ENCODE data around the gene PDHX.

Gene PDHX

DNA sequence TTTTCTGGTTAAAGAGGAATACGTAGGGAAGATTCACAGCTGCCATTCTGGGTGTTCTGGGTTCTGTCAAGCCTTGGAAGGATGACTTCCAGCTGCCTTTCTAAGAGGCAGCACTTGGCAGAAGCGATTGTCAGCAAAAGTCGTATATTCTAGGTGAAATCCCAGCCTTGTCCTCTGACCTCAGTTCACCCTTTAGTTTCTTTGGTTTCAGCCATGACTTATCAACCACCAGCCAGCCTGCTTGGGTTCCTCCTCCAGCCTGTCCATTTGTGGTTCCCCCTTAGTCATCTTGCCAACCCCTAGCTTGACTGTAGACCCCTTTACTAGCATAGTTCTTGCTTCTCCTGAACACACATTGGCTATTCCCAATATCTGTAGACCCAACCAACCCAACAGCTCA lies 120.2 kb downstream of the PDHX start:
- Histone ChIP-seq H3K4me1 (ENCODE audit: control insufficient read depth, insufficient read depth, low read length) (no peaks in the 10 kb centered on the region), H3K4me3 (ENCODE audit: low read length) (no peak overlapping the region), H3K36me3 (ENCODE audit: control insufficient read depth, insufficient read depth, low read length) (no peaks in the 10 kb centered on the region), H3K9me3 (ENCODE audit: control insufficient read depth, low read length) (no peaks in the 10 kb centered on the region), H3K27me3 (ENCODE audit: control insufficient read depth, insufficient read depth, low read length) (no peaks in the 10 kb centered on the region), H3K9ac (ENCODE audit: low read length) (no peak overlapping the region)

DNA sequence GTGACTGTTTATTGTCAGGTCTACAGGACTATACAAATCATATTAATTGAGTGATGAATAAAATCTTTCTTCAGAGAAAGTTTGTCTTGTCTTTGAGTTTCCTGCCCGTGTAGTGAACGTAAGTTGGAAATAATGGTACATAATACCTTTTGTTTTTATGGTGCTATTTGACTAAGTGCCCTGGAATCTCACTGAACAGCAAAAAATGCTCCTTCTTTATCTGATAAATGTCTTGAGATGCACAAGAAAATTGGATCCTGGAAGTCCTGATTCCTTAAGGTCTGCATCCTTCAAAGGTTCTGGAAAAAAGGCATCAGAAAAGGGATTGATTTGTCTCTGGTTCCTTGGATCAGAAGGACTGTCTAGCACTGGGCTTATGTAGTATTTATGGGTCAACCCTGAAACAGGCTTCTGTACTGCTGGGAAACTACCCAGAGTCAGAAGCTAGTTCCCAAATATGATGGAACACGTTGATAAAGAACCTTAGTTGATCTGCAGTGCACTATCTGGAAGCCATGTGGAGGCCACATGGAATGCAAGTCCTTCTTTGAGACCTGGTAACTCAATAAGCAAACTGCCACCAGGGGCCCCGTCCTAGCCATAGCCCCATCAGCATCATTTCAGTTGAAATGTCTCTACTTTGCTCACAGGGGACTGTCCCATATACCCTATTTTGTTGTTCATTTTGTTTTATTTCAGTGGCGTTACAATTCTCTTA lies 122.0 kb downstream of the PDHX start:
- Histone ChIP-seq H3K4me1 (ENCODE audit: control insufficient read depth, insufficient read depth, low read length) (no peaks in the 10 kb centered on the region), H3K36me3 (ENCODE audit: control insufficient read depth, insufficient read depth, low read length) (no peaks in the 10 kb centered on the region), H3K9ac (ENCODE audit: low read length) (no peak overlapping the region), H3K4me3 (ENCODE audit: low read length) (no peak overlapping the region), H3K9me3 (ENCODE audit: control insufficient read depth, low read length) (no peaks in the 10 kb centered on the region), H3K27me3 (ENCODE audit: control insufficient read depth, insufficient read depth, low read length) (no peaks in the 10 kb centered on the region)

DNA sequence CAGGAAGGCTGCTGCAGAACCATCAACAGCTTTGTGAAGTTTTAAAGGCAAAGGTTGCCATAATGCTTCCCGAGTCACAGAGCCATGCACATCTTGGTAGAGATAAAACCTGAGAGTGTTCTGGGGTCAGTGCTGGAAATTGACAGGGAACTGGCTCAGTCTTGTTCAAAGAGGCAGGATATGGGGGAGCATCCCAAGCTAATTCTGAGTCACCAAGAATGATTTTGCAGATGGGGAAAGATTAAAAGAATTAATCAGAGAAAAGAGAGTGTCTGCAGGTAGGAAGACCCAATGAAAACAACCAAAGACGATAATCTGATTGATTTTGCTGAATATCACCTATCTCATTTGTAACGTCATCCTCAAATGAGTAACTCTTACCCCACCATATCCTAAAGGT lies 122.7 kb downstream of the PDHX start:
- no peak overlapping the region for H3K4me3 ChIP-seq (ENCODE audit: low read length)
- no peaks in the 10 kb centered on the region for H3K27me3 ChIP-seq (ENCODE audit: control insufficient read depth, insufficient read depth, low read length)
- no peaks in the 10 kb centered on the region for H3K9me3 ChIP-seq (ENCODE audit: control insufficient read depth, low read length)
- H3K4me1 ChIP-seq (ENCODE audit: control insufficient read depth, insufficient read depth, low read length) = no peaks in the 10 kb centered on the region
- no peak overlapping the region for H3K9ac ChIP-seq (ENCODE audit: low read length)
- no peaks in the 10 kb centered on the region for H3K36me3 ChIP-seq (ENCODE audit: control insufficient read depth, insufficient read depth, low read length)

DNA sequence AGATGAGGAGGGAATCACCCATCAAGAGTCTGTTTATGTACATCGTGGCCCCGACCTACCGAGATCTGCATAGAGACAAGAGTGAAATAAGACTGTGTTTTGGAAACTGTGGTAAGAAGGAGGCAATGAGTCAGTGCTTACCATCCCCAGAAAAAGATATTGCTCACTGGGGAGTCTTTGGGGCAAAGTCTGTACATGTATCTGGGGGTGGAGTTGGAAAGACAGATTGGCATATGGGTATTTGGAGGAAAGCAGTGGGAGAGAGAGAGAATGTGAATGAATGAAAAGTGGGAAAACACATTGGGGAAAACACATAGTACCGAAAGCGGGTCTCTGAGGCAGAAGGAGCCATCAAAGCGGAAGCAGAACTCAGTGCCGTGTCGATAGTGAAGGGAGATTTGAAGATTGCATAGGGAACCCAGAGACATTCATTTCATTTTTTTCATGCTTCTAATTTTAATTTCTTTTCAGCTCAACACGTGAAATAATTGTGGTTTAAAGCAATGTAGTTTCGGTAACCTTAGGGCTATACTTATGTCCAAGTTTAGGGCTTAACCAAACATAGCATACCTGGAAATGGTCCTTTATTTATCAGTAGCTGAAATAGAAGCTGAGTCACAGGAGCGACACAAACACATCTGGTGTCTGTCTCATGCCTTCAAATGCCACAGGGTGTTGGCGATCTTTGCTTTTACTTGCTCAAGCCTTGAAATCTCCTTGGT lies 124.0 kb downstream of the PDHX start:
- Histone ChIP-seq H3K4me1 (ENCODE audit: control insufficient read depth, insufficient read depth, low read length) (no peaks in the 10 kb centered on the region), H3K9ac (ENCODE audit: low read length) (no peak overlapping the region), H3K36me3 (ENCODE audit: control insufficient read depth, insufficient read depth, low read length) (no peaks in the 10 kb centered on the region), H3K27me3 (ENCODE audit: control insufficient read depth, insufficient read depth, low read length) (no peaks in the 10 kb centered on the region), H3K4me3 (ENCODE audit: low read length) (no peak overlapping the region), H3K9me3 (ENCODE audit: control insufficient read depth, low read length) (no peaks in the 10 kb centered on the region)

DNA sequence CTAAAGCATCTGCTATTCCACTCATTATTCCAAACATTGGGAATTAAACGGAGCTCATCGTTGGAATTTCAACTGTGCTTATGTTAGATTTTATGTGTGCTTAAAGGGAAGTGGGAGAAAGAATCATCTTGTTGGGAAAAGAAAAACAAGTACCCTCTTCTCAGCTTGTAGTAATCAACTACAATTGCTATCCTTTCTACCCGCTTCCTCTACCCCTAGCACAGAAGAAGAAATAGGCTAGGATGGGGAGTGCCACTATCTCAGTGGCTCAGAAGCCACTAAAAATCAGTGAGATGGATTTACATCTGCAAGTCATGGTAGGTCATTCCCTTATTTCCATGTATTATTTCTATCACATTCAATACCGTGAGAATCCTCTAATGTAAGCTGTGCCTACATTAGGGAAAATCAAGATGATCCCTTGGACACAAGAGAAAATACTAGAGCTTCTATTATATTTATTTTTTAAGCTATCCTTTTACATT lies 124.7 kb downstream of the PDHX start:
- no peak overlapping the region for H3K4me3 ChIP-seq (ENCODE audit: low read length)

DNA sequence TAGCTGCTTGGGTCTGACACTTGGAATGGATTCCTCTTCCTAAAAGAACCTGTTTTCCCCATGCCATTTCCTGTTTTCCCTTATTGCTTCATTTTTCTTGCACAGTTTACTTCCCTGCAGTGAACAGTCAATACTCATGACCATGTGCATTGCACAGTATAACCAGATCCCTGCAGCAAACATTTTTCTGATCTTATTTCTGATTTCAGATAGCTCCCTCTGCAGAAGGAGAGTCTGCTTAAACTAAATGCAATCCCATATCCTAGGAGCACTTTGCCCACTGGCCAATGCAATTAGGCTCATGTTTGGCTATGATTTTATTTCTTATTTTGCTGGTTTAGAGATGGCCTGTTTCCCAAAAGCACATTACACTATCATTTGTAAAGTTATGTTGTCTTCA lies 125.8 kb downstream of the PDHX start:
- Histone ChIP-seq H3K4me3 (ENCODE audit: low read length) (no peak overlapping the region), H3K4me1 (ENCODE audit: control insufficient read depth, insufficient read depth, low read length) (no peaks in the 10 kb centered on the region), H3K9ac (ENCODE audit: low read length) (no peak overlapping the region), H3K9me3 (ENCODE audit: control insufficient read depth, low read length) (no peaks in the 10 kb centered on the region), H3K27me3 (ENCODE audit: control insufficient read depth, insufficient read depth, low read length) (no peaks in the 10 kb centered on the region), H3K36me3 (ENCODE audit: control insufficient read depth, insufficient read depth, low read length) (no peaks in the 10 kb centered on the region)

More for the DNA sequence above, 124.7 kb downstream of the PDHX start:
- Histone ChIP-seq H3K9ac (ENCODE audit: low read length) (no peak overlapping the region), H3K9me3 (ENCODE audit: control insufficient read depth, low read length) (no peaks in the 10 kb centered on the region), H3K27me3 (ENCODE audit: control insufficient read depth, insufficient read depth, low read length) (no peaks in the 10 kb centered on the region), H3K4me1 (ENCODE audit: control insufficient read depth, insufficient read depth, low read length) (no peaks in the 10 kb centered on the region), H3K36me3 (ENCODE audit: control insufficient read depth, insufficient read depth, low read length) (no peaks in the 10 kb centered on the region)

DNA sequence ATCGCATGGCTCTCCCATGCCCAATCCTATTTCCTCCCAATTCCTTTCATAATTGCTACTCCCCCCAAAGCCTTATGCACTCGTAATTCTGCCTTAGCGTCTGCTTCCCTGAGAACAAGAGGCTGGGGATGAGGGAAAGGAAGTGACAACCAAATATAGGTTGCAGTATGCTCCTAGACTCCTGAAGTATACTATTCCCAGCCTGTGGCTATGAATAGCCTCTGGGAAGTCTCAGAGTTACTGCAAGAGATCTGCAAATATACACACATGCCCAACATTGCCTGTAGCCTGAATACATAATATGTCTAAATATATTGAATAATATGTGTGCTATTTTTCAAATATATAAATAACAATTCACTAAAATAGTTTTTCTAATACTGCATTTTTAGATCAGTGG lies 126.5 kb downstream of the PDHX start:
- no peak overlapping the region for H3K9ac ChIP-seq (ENCODE audit: low read length)
- H3K4me3 ChIP-seq (ENCODE audit: low read length) = no peak overlapping the region
- no peaks in the 10 kb centered on the region for H3K9me3 ChIP-seq (ENCODE audit: control insufficient read depth, low read length)
- no peaks in the 10 kb centered on the region for H3K36me3 ChIP-seq (ENCODE audit: control insufficient read depth, insufficient read depth, low read length)
- H3K4me1 ChIP-seq (ENCODE audit: control insufficient read depth, insufficient read depth, low read length) = no peaks in the 10 kb centered on the region
- H3K27me3 ChIP-seq (ENCODE audit: control insufficient read depth, insufficient read depth, low read length) = no peaks in the 10 kb centered on the region

DNA sequence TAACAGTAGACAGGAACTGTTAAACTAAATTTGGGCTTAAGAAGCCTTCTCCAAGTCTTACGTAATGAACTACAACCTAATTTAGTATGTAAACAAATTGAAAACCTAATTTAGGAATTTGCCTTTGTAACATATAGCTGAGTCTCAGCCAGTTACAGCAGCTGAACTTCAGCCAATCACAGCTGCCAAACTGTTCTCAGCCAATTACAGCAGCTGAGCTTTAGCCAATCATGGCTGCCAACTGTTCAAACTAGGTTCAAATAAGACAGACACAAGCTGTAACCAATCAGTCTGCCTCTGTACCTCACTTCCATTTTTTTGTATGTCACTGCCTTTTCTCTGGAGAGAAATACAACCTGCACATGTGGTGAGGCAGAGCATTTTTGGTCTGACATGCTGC lies 127.5 kb downstream of the PDHX start:
- Histone ChIP-seq H3K36me3 (ENCODE audit: control insufficient read depth, insufficient read depth, low read length) (no peaks in the 10 kb centered on the region), H3K9ac (ENCODE audit: low read length) (no peak overlapping the region), H3K4me3 (ENCODE audit: low read length) (no peak overlapping the region), H3K27me3 (ENCODE audit: control insufficient read depth, insufficient read depth, low read length) (no peaks in the 10 kb centered on the region), H3K9me3 (ENCODE audit: control insufficient read depth, low read length) (no peaks in the 10 kb centered on the region), H3K4me1 (ENCODE audit: control insufficient read depth, insufficient read depth, low read length) (peaks cover 4% of the 10 kb centered on the region)

DNA sequence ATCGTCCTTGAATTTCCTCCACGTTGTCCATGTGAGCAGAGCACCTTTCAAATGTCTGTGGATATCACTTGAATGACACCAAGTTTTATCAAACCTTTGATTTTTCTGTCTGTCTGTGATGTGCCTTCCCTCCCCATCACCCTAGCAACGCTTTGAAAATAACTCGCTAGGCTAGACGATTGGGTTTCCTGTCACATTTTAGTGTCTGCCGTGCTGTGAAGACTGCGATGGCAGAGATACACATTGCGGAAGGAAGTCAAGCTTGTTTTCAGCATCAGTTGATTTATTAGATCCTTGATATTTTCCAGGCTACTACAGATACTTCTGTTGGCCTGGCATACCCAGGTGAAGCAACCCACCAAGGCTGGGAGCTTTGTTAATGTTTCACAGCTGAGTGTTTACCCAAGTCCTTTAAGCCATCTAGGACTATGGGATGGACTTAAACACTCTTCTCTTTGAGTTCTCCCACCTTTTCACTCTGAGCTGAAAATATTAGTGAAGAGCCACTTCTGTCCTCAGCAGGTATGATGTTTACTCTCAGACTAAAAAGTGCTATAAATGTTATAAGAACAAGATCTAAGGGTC lies 128.9 kb downstream of the PDHX start:
- Histone ChIP-seq H3K4me1 (ENCODE audit: control insufficient read depth, insufficient read depth, low read length) (peaks cover 4% of the 10 kb centered on the region), H3K27me3 (ENCODE audit: control insufficient read depth, insufficient read depth, low read length) (no peaks in the 10 kb centered on the region), H3K4me3 (ENCODE audit: low read length) (no peak overlapping the region), H3K9me3 (ENCODE audit: control insufficient read depth, low read length) (no peaks in the 10 kb centered on the region), H3K36me3 (ENCODE audit: control insufficient read depth, insufficient read depth, low read length) (no peaks in the 10 kb centered on the region), H3K9ac (ENCODE audit: low read length) (no peak overlapping the region)
